Uterus (tissue), 4 donors: Measurements from ENCODE around the gene NT5E. TPM values are rescaled to one million over a fixed set of nuclear protein-coding genes. Genes with fewer than 3 reads are reported as not detected.

Source experiments
- DNase-seq, 2 donors: peaks; one replicate each; pipeline ENCODE4 v3.0.0-alpha.2; 2019 to 2020
- H3K27ac ChIP-seq, 2 donors: fragments of 200-600 bp; sonication (generic); 1 replicate in 1 of 2; 2 replicates in 1 of 2; pipeline ENCODE4 v1.5.1; 2016 to 2018
- H3K27me3 ChIP-seq, 2 donors: fragments of 200-600 bp; sonication (generic); one replicate each; pipeline ENCODE4 v1.5.1; 2018 to 2019; ENCODE audit warnings: control low read depth in 1 of 2
- H3K36me3 ChIP-seq, 2 donors: fragments of 200-600 bp; sonication (generic); one replicate each; pipeline ENCODE4 v1.5.1; 2019; ENCODE audit warnings: control low read depth in 1 of 2
- H3K4me1 ChIP-seq, 2 donors: fragments of 200-600 bp; sonication (generic); one replicate each; pipeline ENCODE4 v1.5.1; 2018 to 2019; ENCODE audit warnings: control low read depth in 1 of 2
- H3K4me3 ChIP-seq, 2 donors: fragments of 200-600 bp; sonication (generic); 1 replicate in 1 of 2; 2 replicates in 1 of 2; pipeline ENCODE4 v1.5.1; 2018 to 2019; ENCODE audit warnings: mild to moderate bottlenecking in 1 of 2
- H3K9me3 ChIP-seq, 2 donors: fragments of 200-600 bp; sonication (generic); one replicate each; pipeline ENCODE4 v1.5.1; 2019; ENCODE audit warnings: control low read depth in 1 of 2
- CTCF ChIP-seq, 4 experiments: fragments of 200-600 bp in 2 of 4; fragments of 450-650 bp in 2 of 4; sonication (generic) in 2 of 4; IDR thresholded peaks; one replicate each; pipeline ENCODE4 v1.5.1; 2016 to 2019; ENCODE audit warnings: antibody characterized with exemption in 4 of 4, mild to moderate bottlenecking in 2 of 4, moderate library complexity in 1 of 4
- POLR2A ChIP-seq, 2 donors: fragments of 450-650 bp; IDR thresholded peaks; one replicate each; pipeline ENCODE4 v1.6.1; 2016; ENCODE audit warnings: antibody characterized with exemption in 2 of 2, mild to moderate bottlenecking in 1 of 2, moderate library complexity in 1 of 2
- intact Hi-C: fragments of 100-400 bp; cut with DNase I; formaldehyde crosslinking; loops from one replicate; pipeline ENCODE4 v1.15.1; 2023; ENCODE audit warnings: low total_unique reads
- total RNA-seq, 4 donors: library from RNA; depleted of rRNA in 3 of 4; stranded (reverse); fragments of >200 nt in 3 of 4; gene quantifications; one replicate each; pipeline versions ENCODE4 v1.1.0 to v1.2.4, GENCODE V29; 2014 to 2023
- donor health status: DM: yes; HTN: yes; CAD: no.

NT5E gene
- total RNA-seq, 4 donors from 2014 or later = 23.5 to 136 (median 65.4) TPM

- Histone ChIP-seq H3K9me3 (peaks cover 0 to 10% of the 10 kb centered on the region in 2 donors), H3K27me3 (no peaks in the 10 kb centered on the region), H3K4me3 (no peak overlapping the region), H3K27ac (no peak overlapping the region), H3K36me3 (peaks cover 0 to 4% of the 10 kb centered on the region in 2 donors), H3K4me1 (no peaks in the 10 kb centered on the region)
- no peak for TF ChIP-seq CTCF (IDR thresholded peaks at IDR 0.05)
- TF ChIP-seq POLR2A (IDR thresholded peaks at IDR 0.05) = no peak
- no peak for DNase-seq
- intact Hi-C loops = no loop called here
These were observed 21.4 kb upstream of the NT5E start for GRCh38 chr6:85428486-85428885.

GRCh38 chr6:85429346-85429745 lies 20.5 kb upstream of the NT5E start:
- TF ChIP-seq POLR2A (IDR thresholded peaks at IDR 0.05) (no peak), CTCF (IDR thresholded peaks at IDR 0.05) (no peak)
- Histone ChIP-seq H3K9me3 (peaks cover 0 to 10% of the 10 kb centered on the region in 2 donors), H3K27ac (no peak overlapping the region), H3K4me1 (no peaks in the 10 kb centered on the region), H3K27me3 (no peaks in the 10 kb centered on the region), H3K36me3 (peaks cover 0 to 4% of the 10 kb centered on the region in 2 donors), H3K4me3 (no peak overlapping the region)
- intact Hi-C loops = no loop called here
- DNase-seq = no peak

GRCh38 chr6:85431271-85431670 lies 18.6 kb upstream of the NT5E start:
- H3K4me3 ChIP-seq = no peak overlapping the region
- no peaks in the 10 kb centered on the region for H3K27me3 ChIP-seq
- intact Hi-C loops = no loop called here
- no peak overlapping the region for H3K27ac ChIP-seq
- DNase-seq = no peak
- no peaks in the 10 kb centered on the region for H3K4me1 ChIP-seq
- no peaks in the 10 kb centered on the region for H3K36me3 ChIP-seq
- TF ChIP-seq POLR2A (IDR thresholded peaks at IDR 0.05) (no peak), CTCF (IDR thresholded peaks at IDR 0.05) (no peak)
- H3K9me3 ChIP-seq = no peaks in the 10 kb centered on the region

- no peak for TF ChIP-seq POLR2A (IDR thresholded peaks at IDR 0.05)
- TF ChIP-seq CTCF (IDR thresholded peaks at IDR 0.05) = no peak
- no peaks in the 10 kb centered on the region for H3K36me3 ChIP-seq
- no peak overlapping the region for H3K4me3 ChIP-seq
- DNase-seq = no peak
- intact Hi-C loops = no loop called here
- H3K27me3 ChIP-seq = no peaks in the 10 kb centered on the region
- no peaks in the 10 kb centered on the region for H3K9me3 ChIP-seq
- no peaks in the 10 kb centered on the region for H3K4me1 ChIP-seq
- no peak overlapping the region for H3K27ac ChIP-seq
These were observed 17.3 kb upstream of the NT5E start for GRCh38 chr6:85432554-85432953.

GRCh38 chr6:85435851-85436250 lies 14.0 kb upstream of the NT5E start:
- H3K27me3 ChIP-seq = no peaks in the 10 kb centered on the region
- DNase-seq = no peak
- TF ChIP-seq CTCF (IDR thresholded peaks at IDR 0.05) (no peak), POLR2A (IDR thresholded peaks at IDR 0.05) (no peak)
- intact Hi-C loops = no loop called here
- H3K36me3 ChIP-seq = no peaks in the 10 kb centered on the region
- no peaks in the 10 kb centered on the region for H3K9me3 ChIP-seq
- no peak overlapping the region for H3K4me3 ChIP-seq
- peak overlapping the region; percentile 17 to 53 for H3K27ac ChIP-seq
- no peaks in the 10 kb centered on the region for H3K4me1 ChIP-seq
